Panc1 (cell line): ENCODE results near the gene WNT11.

Source experiments
- POLR2AphosphoS5 ChIP-seq: IDR thresholded peaks from 2 replicates; pipeline ENCODE4 v1.6.1; 2012; ENCODE audit warnings: mild to moderate bottlenecking, low read depth, low read length, moderate library complexity
- TF ChIP-seq, protein P1 (sequence below): fragments of 450-650 bp; IDR thresholded peaks from 2 replicates; pipeline ENCODE4 v1.5.1; 2017; ENCODE audit warnings: mild to moderate bottlenecking

DNA sequence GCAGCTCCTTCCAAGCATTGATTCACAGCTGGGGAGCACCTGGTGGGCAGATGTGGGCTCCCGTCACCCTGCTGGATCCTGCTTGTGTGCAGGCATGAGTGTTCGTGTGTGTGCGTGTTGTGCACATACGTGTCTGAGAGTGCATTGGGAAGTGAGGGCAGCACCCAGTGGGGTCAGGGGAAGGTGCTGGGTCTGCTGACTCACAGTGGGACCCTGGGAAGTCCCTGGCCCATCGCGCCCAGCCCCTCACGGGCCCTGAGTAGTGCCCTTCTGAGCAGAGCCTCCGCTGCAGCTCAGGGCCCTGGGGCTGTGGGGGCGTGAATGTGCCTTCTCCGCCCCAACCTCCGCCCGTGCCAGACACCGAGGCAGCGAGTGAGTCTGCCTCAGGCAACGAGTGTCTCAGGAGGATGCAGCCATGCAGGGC, 36.8 kb downstream of the WNT11 start:
- TF ChIP-seq, protein P1, sequence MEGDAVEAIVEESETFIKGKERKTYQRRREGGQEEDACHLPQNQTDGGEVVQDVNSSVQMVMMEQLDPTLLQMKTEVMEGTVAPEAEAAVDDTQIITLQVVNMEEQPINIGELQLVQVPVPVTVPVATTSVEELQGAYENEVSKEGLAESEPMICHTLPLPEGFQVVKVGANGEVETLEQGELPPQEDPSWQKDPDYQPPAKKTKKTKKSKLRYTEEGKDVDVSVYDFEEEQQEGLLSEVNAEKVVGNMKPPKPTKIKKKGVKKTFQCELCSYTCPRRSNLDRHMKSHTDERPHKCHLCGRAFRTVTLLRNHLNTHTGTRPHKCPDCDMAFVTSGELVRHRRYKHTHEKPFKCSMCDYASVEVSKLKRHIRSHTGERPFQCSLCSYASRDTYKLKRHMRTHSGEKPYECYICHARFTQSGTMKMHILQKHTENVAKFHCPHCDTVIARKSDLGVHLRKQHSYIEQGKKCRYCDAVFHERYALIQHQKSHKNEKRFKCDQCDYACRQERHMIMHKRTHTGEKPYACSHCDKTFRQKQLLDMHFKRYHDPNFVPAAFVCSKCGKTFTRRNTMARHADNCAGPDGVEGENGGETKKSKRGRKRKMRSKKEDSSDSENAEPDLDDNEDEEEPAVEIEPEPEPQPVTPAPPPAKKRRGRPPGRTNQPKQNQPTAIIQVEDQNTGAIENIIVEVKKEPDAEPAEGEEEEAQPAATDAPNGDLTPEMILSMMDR = no peak
- no peak for TF ChIP-seq POLR2AphosphoS5
